VCaP (cell line): ENCODE data around the gene ENO2.
A peak's percentile ranks its signal among the peaks of the same experiment; 100 is the strongest.

ENCODE experiments used
- H3K27ac ChIP-seq: fragments of 450-650 bp; 2 replicates; pipeline ENCODE4 v1.5.1; 2017
- TF ChIP-seq, protein P1 (sequence below): fragments of 450-650 bp; conservative IDR thresholded peaks from 2 replicates; pipeline ENCODE4 v1.5.1; 2017; ENCODE audit warnings: mild to moderate bottlenecking, moderate library complexity

ENO2 gene

DNA sequence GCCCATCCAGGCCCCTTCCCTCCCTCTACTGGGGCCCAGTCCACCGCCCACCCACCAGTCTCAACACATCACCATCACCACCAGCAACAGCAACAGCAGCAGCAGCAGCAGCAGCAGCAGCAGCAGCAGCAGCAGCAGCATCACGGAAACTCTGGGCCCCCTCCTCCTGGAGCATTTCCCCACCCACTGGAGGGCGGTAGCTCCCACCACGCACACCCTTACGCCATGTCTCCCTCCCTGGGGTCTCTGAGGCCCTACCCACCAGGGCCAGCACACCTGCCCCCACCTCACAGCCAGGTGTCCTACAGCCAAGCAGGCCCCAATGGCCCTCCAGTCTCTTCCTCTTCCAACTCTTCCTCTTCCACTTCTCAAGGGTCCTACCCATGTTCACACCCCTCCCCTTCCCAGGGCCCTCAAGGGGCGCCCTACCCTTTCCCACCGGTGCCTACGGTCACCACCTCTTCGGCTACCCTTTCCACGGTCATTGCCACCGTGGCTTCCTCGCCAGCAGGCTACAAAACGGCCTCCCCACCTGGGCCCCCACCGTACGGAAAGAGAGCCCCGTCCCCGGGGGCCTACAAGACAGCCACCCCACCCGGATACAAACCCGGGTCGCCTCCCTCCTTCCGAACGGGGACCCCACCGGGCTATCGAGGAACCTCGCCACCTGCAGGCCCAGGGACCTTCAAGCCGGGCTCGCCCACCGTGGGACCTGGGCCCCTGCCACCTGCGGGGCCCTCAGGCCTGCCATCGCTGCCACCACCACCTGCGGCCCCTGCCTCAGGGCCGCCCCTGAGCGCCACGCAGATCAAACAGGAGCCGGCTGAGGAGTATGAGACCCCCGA is 22.5 kb downstream of the ENO2 start:
- H3K27ac ChIP-seq: peak overlapping the region; percentile 97
- TF ChIP-seq, protein P1, sequence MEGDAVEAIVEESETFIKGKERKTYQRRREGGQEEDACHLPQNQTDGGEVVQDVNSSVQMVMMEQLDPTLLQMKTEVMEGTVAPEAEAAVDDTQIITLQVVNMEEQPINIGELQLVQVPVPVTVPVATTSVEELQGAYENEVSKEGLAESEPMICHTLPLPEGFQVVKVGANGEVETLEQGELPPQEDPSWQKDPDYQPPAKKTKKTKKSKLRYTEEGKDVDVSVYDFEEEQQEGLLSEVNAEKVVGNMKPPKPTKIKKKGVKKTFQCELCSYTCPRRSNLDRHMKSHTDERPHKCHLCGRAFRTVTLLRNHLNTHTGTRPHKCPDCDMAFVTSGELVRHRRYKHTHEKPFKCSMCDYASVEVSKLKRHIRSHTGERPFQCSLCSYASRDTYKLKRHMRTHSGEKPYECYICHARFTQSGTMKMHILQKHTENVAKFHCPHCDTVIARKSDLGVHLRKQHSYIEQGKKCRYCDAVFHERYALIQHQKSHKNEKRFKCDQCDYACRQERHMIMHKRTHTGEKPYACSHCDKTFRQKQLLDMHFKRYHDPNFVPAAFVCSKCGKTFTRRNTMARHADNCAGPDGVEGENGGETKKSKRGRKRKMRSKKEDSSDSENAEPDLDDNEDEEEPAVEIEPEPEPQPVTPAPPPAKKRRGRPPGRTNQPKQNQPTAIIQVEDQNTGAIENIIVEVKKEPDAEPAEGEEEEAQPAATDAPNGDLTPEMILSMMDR: no peak

DNA sequence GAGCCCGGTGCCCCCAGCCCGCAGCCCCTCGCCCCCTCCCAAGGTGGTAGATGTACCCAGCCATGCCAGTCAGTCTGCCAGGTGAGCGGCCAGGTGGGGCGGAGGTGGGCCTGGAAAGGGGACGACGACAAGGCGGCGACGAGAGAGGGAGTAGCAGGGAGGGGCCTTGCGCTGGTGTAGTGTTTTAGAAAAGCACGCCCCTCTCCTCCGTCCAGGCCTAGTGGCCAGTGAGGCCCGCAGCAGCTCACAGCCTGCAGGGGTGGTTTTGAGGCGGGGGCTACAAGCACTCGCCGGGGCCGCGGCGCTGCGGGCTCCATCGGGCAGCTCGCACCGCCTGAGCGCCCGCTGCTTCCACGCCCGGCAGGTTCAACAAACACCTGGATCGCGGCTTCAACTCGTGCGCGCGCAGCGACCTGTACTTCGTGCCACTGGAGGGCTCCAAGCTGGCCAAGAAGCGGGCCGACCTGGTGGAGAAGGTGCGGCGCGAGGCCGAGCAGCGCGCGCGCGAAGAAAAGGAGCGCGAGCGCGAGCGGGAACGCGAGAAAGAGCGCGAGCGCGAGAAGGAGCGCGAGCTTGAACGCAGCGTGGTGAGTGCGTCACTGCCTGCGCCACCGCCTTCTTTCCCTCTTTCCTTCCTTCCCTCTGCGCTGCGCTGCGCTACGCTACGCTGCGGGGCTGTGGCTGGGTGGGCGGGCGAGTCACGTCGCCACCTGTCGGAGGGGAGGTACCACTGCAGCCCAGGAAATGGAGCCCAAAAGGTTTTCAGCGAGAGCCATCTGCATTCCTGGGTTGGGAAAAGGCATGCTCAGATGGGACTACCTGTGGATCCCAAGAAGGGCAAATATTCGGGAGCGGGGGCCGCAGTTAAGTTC is 23.3 kb downstream of the ENO2 start:
- H3K27ac ChIP-seq: peak overlapping the region; percentile 97
- TF ChIP-seq, protein P1: peak; percentile 99

DNA sequence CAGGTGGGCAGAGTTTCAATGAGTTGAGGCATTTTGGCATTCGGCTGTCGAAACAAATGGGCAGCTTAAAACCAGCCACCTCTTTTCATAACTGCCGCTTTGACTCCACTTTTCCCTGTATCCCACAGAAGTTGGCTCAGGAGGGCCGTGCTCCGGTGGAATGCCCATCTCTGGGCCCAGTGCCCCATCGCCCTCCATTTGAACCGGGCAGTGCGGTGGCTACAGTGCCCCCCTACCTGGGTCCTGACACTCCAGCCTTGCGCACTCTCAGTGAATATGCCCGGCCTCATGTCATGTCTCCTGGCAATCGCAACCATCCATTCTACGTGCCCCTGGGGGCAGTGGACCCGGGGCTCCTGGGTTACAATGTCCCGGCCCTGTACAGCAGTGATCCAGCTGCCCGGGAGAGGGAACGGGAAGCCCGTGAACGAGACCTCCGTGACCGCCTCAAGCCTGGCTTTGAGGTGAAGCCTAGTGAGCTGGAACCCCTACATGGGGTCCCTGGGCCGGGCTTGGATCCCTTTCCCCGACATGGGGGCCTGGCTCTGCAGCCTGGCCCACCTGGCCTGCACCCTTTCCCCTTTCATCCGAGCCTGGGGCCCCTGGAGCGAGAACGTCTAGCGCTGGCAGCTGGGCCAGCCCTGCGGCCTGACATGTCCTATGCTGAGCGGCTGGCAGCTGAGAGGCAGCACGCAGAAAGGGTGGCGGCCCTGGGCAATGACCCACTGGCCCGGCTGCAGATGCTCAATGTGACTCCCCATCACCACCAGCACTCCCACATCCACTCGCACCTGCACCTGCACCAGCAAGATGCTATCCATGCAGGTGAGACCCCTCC is 24.2 kb downstream of the ENO2 start:
- TF ChIP-seq, protein P1: peak; percentile 69
- H3K27ac ChIP-seq: peak overlapping the region; percentile 97

DNA sequence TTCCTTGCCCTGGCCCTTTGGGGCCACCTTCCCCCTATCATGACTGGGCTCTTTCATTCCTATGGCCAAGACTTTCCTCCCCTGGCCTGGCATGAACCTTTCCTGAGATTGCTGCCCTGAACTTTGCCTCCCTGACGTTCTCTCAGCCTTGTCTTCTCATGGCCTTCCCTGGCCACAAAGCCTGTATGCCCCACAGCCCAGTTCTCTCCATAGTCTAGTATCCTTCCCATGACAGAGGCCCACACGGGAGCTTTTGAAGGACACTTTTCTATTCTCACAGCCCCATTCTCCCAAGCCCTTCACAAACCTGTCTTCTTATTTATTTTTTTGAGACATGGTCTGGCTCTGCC is 24.8 kb downstream of the ENO2 start:
- TF ChIP-seq, protein P1: no peak
- H3K27ac ChIP-seq: peak overlapping the region; percentile 97

DNA sequence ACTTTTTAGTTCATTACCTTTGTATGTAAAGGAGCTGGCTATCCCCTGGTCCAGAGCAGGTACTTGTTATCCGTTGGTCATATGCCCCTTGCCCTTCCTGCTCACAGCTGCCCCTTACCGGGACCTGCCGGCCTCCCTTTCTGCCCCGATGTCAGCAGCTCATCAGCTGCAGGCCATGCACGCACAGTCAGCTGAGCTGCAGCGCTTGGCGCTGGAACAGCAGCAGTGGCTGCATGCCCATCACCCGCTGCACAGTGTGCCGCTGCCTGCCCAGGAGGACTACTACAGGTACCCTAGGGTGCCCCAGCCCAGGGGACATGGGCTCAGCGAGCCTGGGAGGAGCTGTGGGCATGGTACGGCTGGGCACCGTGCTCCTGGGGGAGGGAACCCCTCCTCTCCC is 26.9 kb downstream of the ENO2 start:
- TF ChIP-seq, protein P1: no peak
- peak overlapping the region; percentile 96 for H3K27ac ChIP-seq

DNA sequence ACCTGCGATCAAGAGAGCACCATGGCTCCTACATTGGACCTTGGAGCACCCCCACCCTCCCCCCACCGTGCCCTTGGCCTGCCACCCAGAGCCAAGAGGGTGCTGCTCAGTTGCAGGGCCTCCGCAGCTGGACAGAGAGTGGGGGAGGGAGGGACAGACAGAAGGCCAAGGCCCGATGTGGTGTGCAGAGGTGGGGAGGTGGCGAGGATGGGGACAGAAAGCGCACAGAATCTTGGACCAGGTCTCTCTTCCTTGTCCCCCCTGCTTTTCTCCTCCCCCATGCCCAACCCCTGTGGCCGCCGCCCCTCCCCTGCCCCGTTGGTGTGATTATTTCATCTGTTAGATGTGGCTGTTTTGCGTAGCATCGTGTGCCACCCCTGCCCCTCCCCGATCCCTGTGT is 27.4 kb downstream of the ENO2 start:
- TF ChIP-seq, protein P1: no peak
- peak overlapping the region; percentile 96 for H3K27ac ChIP-seq

DNA sequence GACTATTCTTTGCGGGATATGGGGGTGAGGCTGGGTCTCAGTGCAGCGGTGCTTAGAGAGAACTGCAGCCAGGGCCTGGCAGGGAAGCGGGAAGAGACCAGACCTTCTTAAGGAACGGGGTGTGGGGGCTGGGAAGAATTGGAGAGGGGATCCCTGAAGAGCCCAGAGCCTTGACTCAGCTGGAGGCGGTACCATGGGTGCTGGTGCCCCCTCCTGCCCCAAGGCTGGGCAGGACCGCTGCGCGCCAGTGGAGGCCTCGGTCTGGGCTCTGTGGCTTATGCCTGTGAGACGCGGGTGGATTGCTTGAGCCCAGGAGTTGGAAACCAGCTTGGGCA is 27.9 kb downstream of the ENO2 start:
- H3K27ac ChIP-seq: peak overlapping the region; percentile 96
- TF ChIP-seq, protein P1: no peak
